Body of pancreas (tissue), 4 donors: ENCODE measurements around the gene GABRA5. TPM values are rescaled to one million over a fixed set of nuclear protein-coding genes. Genes with fewer than 3 reads are reported as not detected.
A peak's percentile ranks its signal among the peaks of the same experiment; 100 is the strongest.

Source experiments
- ATAC-seq: fragments of 150-250 bp; one replicate; pipeline ENCODE4 v1.9.1; 2016
- DNase-seq, 4 donors: peaks; one replicate each; pipeline ENCODE4 v3.0.0-alpha.2; 2019
- H3K27ac ChIP-seq, 4 donors: fragments of 200-600 bp; sonication (generic); 1 replicate in 3 of 4; 2 replicates in 1 of 4; pipeline versions ENCODE4 v1.5.1 to v1.6.1; 2016 to 2019; ENCODE audit warnings: mild to moderate bottlenecking in 1 of 4, mixed read lengths in 1 of 4, moderate library complexity in 1 of 4
- H3K27me3 ChIP-seq, 2 donors: fragments of 200-600 bp; sonication (generic); one replicate each; pipeline ENCODE4 v1.6.0; 2016; ENCODE audit warnings: mild to moderate bottlenecking in 1 of 2
- H3K36me3 ChIP-seq, 2 donors: fragments of 200-600 bp; sonication (generic); replicated peaks in 1 of 2; 2 replicates each; pipeline ENCODE4 v1.5.1; 2016; ENCODE audit warnings: low read depth in 2 of 2; ENCODE audit not compliant: insufficient read depth in 1 of 2
- H3K4me1 ChIP-seq: fragments of 200-600 bp; sonication (generic); one replicate; pipeline ENCODE4 v1.6.0; 2016
- H3K4me3 ChIP-seq, 2 donors: fragments of 200-600 bp; sonication (generic); 1 replicate in 1 of 2; 2 replicates in 1 of 2; pipeline ENCODE4 v1.5.1; 2016 to 2019
- H3K9me3 ChIP-seq, 3 donors: fragments of 200-600 bp; sonication (generic); 1 replicate in 2 of 3; 2 replicates in 1 of 3; pipeline ENCODE4 v1.5.1; 2016
- CTCF ChIP-seq, 7 experiments: fragments of 450-650 bp in 4 of 7; fragments of 200-600 bp in 3 of 7; sonication (generic) in 3 of 7; IDR thresholded peaks; one replicate each; pipeline ENCODE4 v1.5.1; 2016 to 2019; ENCODE audit warnings: antibody characterized with exemption in 7 of 7
- POLR2A ChIP-seq, 3 donors: fragments of 450-650 bp; IDR thresholded peaks; one replicate each; pipeline ENCODE4 v1.6.1; 2016; ENCODE audit warnings: antibody characterized with exemption in 3 of 3, mild to moderate bottlenecking in 2 of 3
- WGBS, 2 donors: methylation state at CpG; one replicate each; pipeline ENCODE4 v1.1.5; 2017; 5-methylcytosine and 5-hydroxymethylcytosine counted together
- intact Hi-C: fragments of 100-400 bp; cut with DNase I; formaldehyde crosslinking; loops from one replicate; pipeline ENCODE4 v1.15.1; 2023
- total RNA-seq, 2 donors: library from RNA; depleted of rRNA; stranded (reverse); fragments of >200 nt; gene quantifications; one replicate each; pipeline ENCODE4 v1.1.0, GENCODE V29; 2016

GABRA5 gene
- total RNA-seq, 2 donors from 2014 or later: 0.66 TPM; not detected in 1

GRCh38 chr15:26888761-26889160 is 21.9 kb downstream of the GABRA5 start:
- peaks cover 22% of the 10 kb centered on the region for H3K4me1 ChIP-seq
- 6 to 11% methylated on average over 8 of the region's 8 CpGs for WGBS, 2 donors
- H3K27me3 ChIP-seq: no peaks in the 10 kb centered on the region
- H3K9me3 ChIP-seq: no peaks in the 10 kb centered on the region
- ATAC-seq (peak; percentile 68), DNase-seq (peak; percentile 41 to 75 (median 49))
- intact Hi-C loops: no loop called here
- H3K36me3 ChIP-seq: no peaks in the 10 kb centered on the region
- H3K4me3 ChIP-seq: no peak overlapping the region
- no peak for TF ChIP-seq POLR2A (IDR thresholded peaks at IDR 0.05)
- no peak for TF ChIP-seq CTCF (IDR thresholded peaks at IDR 0.05)
- H3K27ac ChIP-seq: no peak overlapping the region

- peaks cover 22% of the 10 kb centered on the region for H3K4me1 ChIP-seq
- DNase-seq: peak; percentile 63 to 68 (median 68)
- intact Hi-C loops: no loop called here
These were observed 22.5 kb downstream of the GABRA5 start for GRCh38 chr15:26889298-26889898.

GRCh38 chr15:26890451-26890850 is 23.6 kb downstream of the GABRA5 start:
- no peak for DNase-seq
- no peak for ATAC-seq
- Histone ChIP-seq H3K4me3 (no peak overlapping the region), H3K36me3 (no peaks in the 10 kb centered on the region), H3K4me1 (peaks cover 22% of the 10 kb centered on the region), H3K27ac (no peak overlapping the region), H3K9me3 (no peaks in the 10 kb centered on the region), H3K27me3 (no peaks in the 10 kb centered on the region)
- no peak for TF ChIP-seq POLR2A (IDR thresholded peaks at IDR 0.05)
- no peak for TF ChIP-seq CTCF (IDR thresholded peaks at IDR 0.05)
- 64 to 65% methylated on average over 7 of the region's 7 CpGs for WGBS, 2 donors
- intact Hi-C loops: loop anchor here (10.0 kb wide), 2 partner anchors 124 to 1224 kb away; no protein-coding TSS in a partner anchor

More at GRCh38 chr15:26889298-26889898, 22.5 kb downstream of the GABRA5 start:
- Histone ChIP-seq H3K4me3 (no peak overlapping the region), H3K36me3 (no peaks in the 10 kb centered on the region), H3K27ac (no peak overlapping the region), H3K27me3 (no peaks in the 10 kb centered on the region), H3K9me3 (no peaks in the 10 kb centered on the region)
- 19 to 20% methylated on average over 5 of the region's 5 CpGs for WGBS, 2 donors
- ATAC-seq: peak; percentile 45
- TF ChIP-seq CTCF (IDR thresholded peaks at IDR 0.05) (peak; percentile 35 to 77 (median 66)), POLR2A (IDR thresholded peaks at IDR 0.05) (no peak)

GRCh38 chr15:26890988-26891387 is 24.1 kb downstream of the GABRA5 start:
- Histone ChIP-seq H3K4me3 (no peak overlapping the region), H3K9me3 (no peaks in the 10 kb centered on the region), H3K27ac (no peak overlapping the region), H3K27me3 (no peaks in the 10 kb centered on the region), H3K4me1 (peaks cover 22% of the 10 kb centered on the region), H3K36me3 (no peaks in the 10 kb centered on the region)
- TF ChIP-seq POLR2A (IDR thresholded peaks at IDR 0.05): no peak
- TF ChIP-seq CTCF (IDR thresholded peaks at IDR 0.05): no peak
- ATAC-seq (no peak), DNase-seq (no peak)
- intact Hi-C loops: loop anchor here (10.0 kb wide), 2 partner anchors 124 to 1224 kb away; no protein-coding TSS in a partner anchor
- WGBS, 2 donors: 50 to 58% methylated on average over 6 of the region's 6 CpGs
